GM19438 (cell line): Measurements from ENCODE around the gene DMC1.

Experiments
- ATAC-seq: cut with Tn5 transposase; IDR thresholded peaks from one replicate; pipeline ENCODE4 v1.9.1; 2021; ENCODE audit warnings: low read depth; ENCODE audit not compliant: unreplicated experiment

Gene DMC1

DNA sequence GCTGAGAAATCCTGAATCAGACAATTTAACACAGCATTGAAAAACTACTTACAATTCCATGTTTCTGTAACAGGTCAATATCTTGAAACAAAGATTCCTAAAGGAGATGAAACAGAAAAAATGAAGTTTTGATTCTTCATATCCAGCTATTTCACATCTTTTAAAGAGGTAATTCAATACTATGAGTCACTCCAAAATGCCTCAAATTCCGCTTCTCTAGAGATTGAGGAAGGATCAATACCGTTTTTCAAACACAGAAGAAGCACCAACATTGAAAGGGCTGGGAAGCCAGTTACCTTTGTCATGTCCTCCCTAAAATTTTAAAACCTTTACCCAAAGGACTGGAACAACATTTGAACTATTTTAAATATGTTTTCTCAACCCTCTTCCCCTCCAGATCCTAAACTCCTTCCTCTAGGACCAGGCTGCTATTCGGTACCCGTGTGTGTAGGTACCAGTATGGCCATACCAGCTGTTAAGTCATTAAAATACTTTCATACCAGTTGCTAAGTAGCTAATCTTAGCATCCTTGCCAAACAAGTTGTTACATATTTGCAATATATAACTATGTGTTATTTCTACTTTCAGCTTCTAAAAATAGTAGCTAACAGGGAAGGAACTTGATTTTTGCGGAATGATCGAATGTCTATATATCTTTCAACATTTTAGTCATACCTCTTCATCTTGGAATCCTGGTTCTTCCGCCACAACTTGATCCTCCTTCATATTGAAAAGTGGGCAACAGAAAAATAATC lies 2.3 kb downstream of the DMC1 start:
- ATAC-seq, result no peak

GRCh38 chr22:38566726-38567504 lies 3.1 kb downstream of the DMC1 start:
- ATAC-seq, result no peak

- ATAC-seq, result no peak
Measured at GRCh38 chr22:38565441-38565840, 4.5 kb downstream of the DMC1 start.

- ATAC-seq, result no peak
Measured at GRCh38 chr22:38564669-38565068, 5.3 kb downstream of the DMC1 start.

- ATAC-seq, result no peak
Measured at GRCh38 chr22:38554281-38554680, 15.7 kb downstream of the DMC1 start.

DNA sequence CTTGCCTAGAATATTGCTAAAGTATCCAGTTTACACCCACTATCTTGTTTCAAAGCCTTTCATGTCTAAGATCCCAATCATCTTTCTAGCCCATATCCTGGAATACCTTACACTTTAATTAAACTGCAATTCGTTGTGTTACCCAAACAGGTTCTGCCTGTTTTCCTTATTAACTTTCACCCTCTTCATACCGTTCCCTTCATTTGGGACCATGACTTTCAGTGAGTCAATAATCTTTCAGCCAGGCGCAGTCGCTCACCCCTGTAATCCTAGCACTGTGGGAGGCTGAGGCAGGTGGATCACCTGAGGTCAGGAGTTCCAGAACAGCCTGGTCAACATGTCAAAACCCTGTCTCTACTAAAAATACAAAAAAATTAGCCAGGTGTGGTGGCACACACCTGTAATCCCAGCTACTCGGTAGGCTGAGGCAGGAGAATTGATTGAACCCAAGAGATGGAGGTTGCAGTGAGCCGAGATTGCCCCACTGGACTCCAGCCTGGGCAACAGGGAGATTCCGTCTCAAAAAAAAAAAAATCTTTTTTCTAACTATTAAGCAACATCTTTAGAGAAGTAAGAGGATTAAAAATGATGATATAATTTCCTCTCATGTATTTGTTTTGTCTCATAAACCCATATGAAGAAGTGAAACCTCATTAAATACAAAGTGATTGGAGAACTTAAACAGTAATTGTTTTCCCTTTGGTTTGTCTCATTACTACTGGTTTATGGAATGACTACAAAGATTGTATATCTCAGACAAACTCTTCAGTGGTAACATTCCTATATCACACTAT lies 20.7 kb downstream of the DMC1 start:
- ATAC-seq, result no peak

DNA sequence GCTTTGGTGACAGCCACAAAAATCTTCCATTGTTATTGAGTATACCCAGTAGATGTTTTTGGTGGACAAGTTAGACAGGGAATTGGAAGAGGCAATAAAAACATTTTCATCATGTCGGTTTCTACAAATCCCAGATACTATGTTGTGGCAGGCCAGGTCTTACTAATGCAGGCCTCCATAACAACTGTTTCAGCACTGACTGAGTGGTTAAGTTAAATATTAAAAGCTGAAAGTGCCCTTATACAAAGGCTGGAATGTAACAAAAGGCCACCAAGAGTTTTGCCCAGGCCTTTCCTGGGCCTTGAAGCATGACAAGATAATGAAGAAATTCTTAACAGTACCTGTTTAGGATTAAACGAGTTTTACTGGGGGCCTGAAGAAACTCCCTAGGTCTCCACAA lies 29.3 kb downstream of the DMC1 start:
- no peak for ATAC-seq

DNA sequence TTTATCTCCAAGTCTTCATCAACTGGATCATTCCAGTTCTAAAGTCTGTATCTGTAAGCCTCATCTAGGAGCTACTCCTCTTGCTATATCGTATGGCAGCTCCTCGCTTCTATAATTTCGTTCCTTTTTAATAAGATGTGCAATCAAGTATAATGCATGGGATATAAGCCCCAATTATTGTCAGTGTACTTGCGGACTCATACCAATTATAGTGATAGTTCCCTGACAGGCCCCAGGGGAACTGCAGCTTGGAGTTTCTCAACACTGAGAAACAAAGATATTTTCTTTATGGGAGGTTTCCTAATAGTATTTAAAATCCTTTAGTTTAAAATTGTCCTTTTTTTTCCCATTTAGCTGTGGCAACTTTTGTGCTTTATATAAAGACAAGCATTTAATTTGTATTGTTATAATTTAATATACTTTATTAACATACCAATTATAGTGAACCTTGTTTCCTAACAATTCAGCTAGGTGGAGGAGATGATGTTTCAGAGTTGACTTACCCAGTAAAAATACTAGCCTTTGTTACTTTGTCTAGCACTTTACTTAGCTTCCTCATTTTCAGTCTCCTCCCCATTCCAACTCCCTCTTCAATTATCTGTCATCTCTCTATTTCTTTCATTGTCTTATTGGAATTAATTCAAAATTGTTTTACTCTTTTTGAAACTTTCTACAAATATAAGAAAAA lies 38.6 kb downstream of the DMC1 start:
- no peak for ATAC-seq

DNA sequence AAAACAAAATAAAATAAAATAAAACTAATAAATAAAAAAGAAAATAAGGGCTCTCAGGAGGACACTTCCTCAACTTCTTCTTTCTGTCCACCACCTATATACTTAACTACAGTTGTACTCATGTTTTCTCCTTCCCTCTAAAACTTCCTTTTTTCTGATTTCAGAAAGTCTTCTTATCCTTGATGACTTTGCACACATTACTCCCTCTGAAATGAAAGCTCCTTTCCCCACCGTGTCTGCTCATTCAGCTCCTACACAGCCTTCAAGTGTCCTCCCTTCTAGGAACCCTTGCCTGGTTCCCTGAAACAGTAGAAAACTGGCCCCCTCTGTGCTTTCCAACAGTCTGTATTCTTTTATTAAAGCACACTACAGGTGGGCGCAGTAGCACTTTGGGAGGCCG lies 45.6 kb downstream of the DMC1 start:
- ATAC-seq, result no peak

- ATAC-seq, result no peak
Measured at GRCh38 chr22:38523479-38523878, 46.5 kb downstream of the DMC1 start.

DNA sequence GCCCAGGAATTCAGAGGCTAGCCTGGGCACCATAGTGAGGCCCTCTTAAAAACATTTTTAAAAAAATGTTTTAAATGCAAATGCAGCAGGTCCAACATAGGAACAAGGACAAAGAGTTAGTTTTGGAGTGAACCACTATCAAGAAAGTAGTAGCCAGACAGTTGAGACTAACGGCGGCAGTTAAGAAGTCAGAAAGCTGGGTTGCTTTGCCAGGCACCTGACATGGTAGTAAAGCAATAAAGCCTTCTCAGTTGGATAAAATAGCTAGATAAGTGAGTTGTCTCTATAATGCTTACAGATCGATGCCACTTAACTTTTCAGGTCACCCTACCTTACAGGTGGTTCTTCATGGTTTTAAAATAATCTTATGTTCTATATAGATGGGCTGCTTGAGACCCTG lies 47.0 kb downstream of the DMC1 start:
- no peak for ATAC-seq

GRCh38 chr22:38519453-38520250 lies 50.3 kb downstream of the DMC1 start:
- no peak for ATAC-seq

GRCh38 chr22:38518620-38519019 lies 51.4 kb downstream of the DMC1 start:
- no peak for ATAC-seq

GRCh38 chr22:38513063-38513462 lies 56.9 kb downstream of the DMC1 start:
- ATAC-seq, result no peak

DNA sequence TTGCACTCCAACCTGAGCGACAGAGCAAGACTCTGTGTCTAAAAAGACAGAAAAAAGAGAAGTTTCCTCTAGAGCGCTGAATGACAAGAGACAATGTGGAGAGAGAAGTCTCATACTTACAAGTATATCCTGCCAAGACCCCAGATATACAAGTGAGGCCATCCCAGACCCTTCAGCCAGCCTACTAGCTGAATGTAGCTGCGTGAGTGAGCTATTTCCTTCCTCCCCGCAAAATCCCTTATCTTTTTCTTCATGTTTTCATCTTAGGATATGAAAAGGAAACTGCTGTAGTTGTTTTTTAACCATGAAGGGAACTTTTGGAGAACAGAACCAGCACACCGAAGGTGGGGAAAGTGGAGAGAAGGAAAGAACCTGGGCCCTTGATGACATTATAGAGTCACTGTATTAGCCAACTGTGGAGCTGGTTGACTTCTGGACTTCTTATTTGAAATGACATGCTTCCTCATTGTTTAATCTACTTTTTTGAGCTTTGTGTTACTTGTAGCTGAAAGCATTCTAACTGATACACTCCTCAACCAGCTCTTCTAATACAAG lies 59.5 kb downstream of the DMC1 start:
- ATAC-seq, result no peak

DNA sequence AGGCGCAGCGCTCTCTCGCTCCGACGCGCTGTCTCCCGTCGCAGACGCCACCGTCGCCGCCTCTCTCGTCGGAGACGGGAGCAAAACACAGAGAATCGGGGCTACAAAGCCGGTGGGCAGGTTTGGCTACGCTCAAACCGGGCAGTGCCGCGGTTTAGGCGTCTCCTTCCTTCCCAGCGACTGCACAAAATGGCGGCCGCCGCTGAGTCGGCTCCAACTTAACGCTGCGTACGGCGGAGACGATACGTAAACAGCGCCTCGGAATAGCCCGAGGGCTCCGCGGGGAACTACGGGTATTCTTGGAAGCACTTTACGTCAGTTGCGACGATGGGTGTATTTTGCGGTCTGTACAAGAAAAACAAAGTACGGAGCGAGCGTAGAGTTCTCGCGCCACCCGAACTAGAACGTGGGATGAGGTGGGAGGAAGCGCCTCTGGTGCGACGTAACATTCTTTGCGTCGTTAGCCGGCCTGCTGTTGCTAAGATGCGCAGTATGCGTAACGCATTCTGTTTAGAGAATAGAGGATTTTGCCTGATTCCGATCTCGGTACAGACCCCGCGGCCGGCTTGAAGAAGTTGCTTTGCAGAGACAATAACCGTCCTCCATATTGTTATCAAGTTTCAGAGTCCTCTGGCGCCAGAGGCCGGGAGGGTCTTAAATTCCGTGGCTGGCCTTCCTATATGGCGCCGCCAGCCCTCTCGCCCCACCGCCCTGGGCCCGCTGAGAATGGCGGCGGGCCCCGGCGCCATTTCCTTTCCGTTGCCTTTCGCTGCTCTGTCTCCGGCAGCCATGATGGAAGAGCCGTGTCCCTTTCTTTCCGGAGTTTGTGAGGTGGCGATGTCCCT lies 63.6 kb downstream of the DMC1 start, which contains the start of gene DDX17:
Gene DDX17, minus strand, starts transcription at position 194 of the 845 bp plus-strand sequence.
- ATAC-seq, result peak; percentile 81

GRCh38 chr22:38505541-38506117 lies 64.4 kb downstream of the DMC1 start:
- peak; percentile 15 for ATAC-seq
